ENCODE results near the gene TRMT6. TPM values are rescaled to one million over a fixed set of nuclear protein-coding genes. Genes with fewer than 3 reads are reported as not detected.

TRMT6 gene
- total and polyA plus RNA-seq, 12 donors: 3.7 to 12.8 (median 9.2) TPM

GRCh38 chr20:5971203-5971602, 20.9 kb upstream of the TRMT6 start:
- no peaks in the 10 kb centered on the region for H3K9me3 ChIP-seq
- ATAC-seq: no peak
- H3K27ac ChIP-seq: no peak overlapping the region
- peaks cover 0 to 57% (median 3%) of the 10 kb centered on the region in 9 donors for H3K36me3 ChIP-seq
- no peaks in the 10 kb centered on the region for H3K4me1 ChIP-seq
- H3K27me3 ChIP-seq: no peaks in the 10 kb centered on the region
- intact Hi-C loops (cut with DNase I): no loop called here
- no peak overlapping the region for H3K4me3 ChIP-seq
- TF ChIP-seq CTCF (IDR thresholded peaks at IDR 0.05): no peak
- DNase-seq: no peak

- ATAC-seq: no peak
- Histone ChIP-seq H3K27me3 (no peaks in the 10 kb centered on the region), H3K36me3 (peaks cover 0 to 56% (median 5%) of the 10 kb centered on the region in 9 donors), H3K4me1 (no peaks in the 10 kb centered on the region), H3K4me3 (no peak overlapping the region), H3K27ac (no peak overlapping the region), H3K9me3 (no peaks in the 10 kb centered on the region)
- intact Hi-C loops (cut with DNase I): no loop called here
- no peak for DNase-seq
- WGBS, 2 donors: 94 to 100% methylated on average over 2 of the region's 2 CpGs
- no peak for TF ChIP-seq CTCF (IDR thresholded peaks at IDR 0.05)
Observed at GRCh38 chr20:5970381-5970780, 20.0 kb upstream of the TRMT6 start.

DNA sequence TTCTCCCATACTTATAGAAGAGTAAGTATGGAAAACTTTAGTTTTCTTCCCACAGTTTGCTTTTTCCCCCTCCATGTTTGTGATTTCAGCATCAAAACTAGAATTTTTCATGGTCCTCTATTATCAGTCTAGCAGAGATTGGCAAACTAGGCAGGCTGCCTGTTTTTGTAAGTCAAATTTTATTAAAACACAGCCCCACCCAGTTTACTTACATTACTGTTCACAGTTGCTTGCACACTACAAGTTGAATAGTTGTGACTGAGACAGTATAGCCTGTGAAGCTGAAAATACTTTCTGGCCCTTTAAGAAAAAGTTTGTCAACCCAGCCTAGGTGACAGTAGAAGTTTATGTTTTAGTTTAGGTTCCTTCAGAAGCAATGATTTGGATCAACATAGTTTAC, 19.6 kb upstream of the TRMT6 start:
- H3K9me3 ChIP-seq: no peaks in the 10 kb centered on the region
- no peak overlapping the region for H3K4me3 ChIP-seq
- no peaks in the 10 kb centered on the region for H3K4me1 ChIP-seq
- intact Hi-C loops (cut with DNase I): no loop called here
- no peak overlapping the region for H3K27ac ChIP-seq
- ATAC-seq (no peak), DNase-seq (no peak)
- H3K27me3 ChIP-seq: no peaks in the 10 kb centered on the region
- no peak for TF ChIP-seq CTCF (IDR thresholded peaks at IDR 0.05)
- H3K36me3 ChIP-seq: peaks cover 0 to 58% (median 7%) of the 10 kb centered on the region in 9 donors

DNA sequence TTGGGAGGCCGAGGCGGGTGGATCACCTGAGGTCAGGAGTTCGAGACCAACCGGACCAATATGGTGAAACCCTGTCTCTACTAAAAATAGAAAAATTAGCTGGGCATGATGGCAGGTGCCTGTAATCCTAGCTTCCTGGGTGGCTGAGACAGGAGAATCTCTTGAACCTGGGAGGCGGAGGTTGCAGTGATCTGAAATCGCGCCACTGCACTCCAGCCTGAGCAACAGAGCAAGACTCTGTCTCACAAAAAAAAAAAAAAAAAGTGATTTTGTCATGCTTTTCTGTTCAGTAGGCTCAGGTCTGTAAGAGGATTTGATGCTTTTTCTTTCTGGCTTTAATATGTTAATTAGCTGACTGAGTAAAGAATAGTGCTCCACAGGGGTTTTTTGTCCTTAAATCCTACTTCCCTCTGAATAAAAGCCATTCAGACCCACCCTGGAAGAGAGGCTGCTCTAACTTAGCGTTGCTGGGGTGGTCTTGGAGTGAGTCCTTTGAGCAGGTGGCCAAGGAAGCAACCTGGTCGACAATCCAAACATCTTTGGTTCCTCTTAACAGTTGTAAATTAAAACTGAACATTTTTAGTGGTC, 19.1 kb upstream of the TRMT6 start:
- WGBS, 2 donors: 83 to 84% methylated on average over 9 of the region's 9 CpGs
- Histone ChIP-seq H3K27ac (no peak overlapping the region), H3K36me3 (peaks cover 0 to 58% (median 7%) of the 10 kb centered on the region in 9 donors)

More for the DNA sequence above, 19.1 kb upstream of the TRMT6 start:
- H3K9me3 ChIP-seq: no peaks in the 10 kb centered on the region
- DNase-seq (no peak), ATAC-seq (no peak)
- no peak for TF ChIP-seq CTCF (IDR thresholded peaks at IDR 0.05)
- no peaks in the 10 kb centered on the region for H3K4me1 ChIP-seq
- H3K27me3 ChIP-seq: no peaks in the 10 kb centered on the region
- intact Hi-C loops (cut with DNase I): no loop called here
- no peak overlapping the region for H3K4me3 ChIP-seq
